Stimulated activated naive CD4-positive, alpha-beta T cell treated with Interleukin-2 at 50 U/mL for 16 hours (primary cell): ENCODE data around the gene HAUS6.
A peak's percentile ranks its signal among the peaks of the same experiment; 100 is the strongest.
"Not testable (repeated sequence)": the region's sequence is repeated elsewhere in the genome, so short reads cannot be mapped to it uniquely, and the experiment has no call there.

Source experiments
- DNase-seq: peaks from one replicate; lab custom pipeline; 2025; lab: John Stamatoyannopoulos, UW

HAUS6 gene

GRCh38 chr9:19102631-19103345 lies at the start of gene HAUS6:
HAUS6 (minus strand) TSS chr9:19102904; CDS start chr9:19102651, 253 bp downstream.
- peak; percentile 94 for DNase-seq

- DNase-seq, result not testable (repeated sequence)
These were observed 49.4 kb upstream of the HAUS6 start for GRCh38 chr9:19152160-19152498.

- DNase-seq, result no peak
These were observed 48.9 kb upstream of the HAUS6 start for GRCh38 chr9:19151425-19152159.

GRCh38 chr9:19149230-19149629 lies 46.5 kb upstream of the HAUS6 start:
- no peak for DNase-seq

- no peak for DNase-seq
These were observed 45.5 kb upstream of the HAUS6 start for GRCh38 chr9:19148187-19148586.

- DNase-seq, result no peak
These were observed 43.8 kb upstream of the HAUS6 start for GRCh38 chr9:19146441-19147024.

- no peak for DNase-seq
These were observed 43.2 kb upstream of the HAUS6 start for GRCh38 chr9:19145881-19146280.

- no peak for DNase-seq
These were observed 37.6 kb upstream of the HAUS6 start for GRCh38 chr9:19140259-19140658.

- DNase-seq, result no peak
These were observed 35.4 kb upstream of the HAUS6 start for GRCh38 chr9:19138084-19138483.

- no peak for DNase-seq
These were observed 34.6 kb upstream of the HAUS6 start for GRCh38 chr9:19137282-19137681.

- no peak for DNase-seq
These were observed 33.4 kb upstream of the HAUS6 start for GRCh38 chr9:19136129-19136528.

- DNase-seq, result no peak
These were observed 31.0 kb upstream of the HAUS6 start for GRCh38 chr9:19133549-19134345.

GRCh38 chr9:19130436-19130835 lies 27.7 kb upstream of the HAUS6 start:
- no peak for DNase-seq

GRCh38 chr9:19127871-19128500 lies 25.3 kb upstream of the HAUS6 start:
- DNase-seq, result peak; percentile 40

- DNase-seq, result no peak
These were observed 21.7 kb upstream of the HAUS6 start for GRCh38 chr9:19124430-19124793.

- no peak for DNase-seq
These were observed 19.9 kb upstream of the HAUS6 start for GRCh38 chr9:19122490-19123042.

- no peak for DNase-seq
These were observed 18.2 kb upstream of the HAUS6 start for GRCh38 chr9:19120877-19121276.

GRCh38 chr9:19119801-19120440 lies 17.2 kb upstream of the HAUS6 start:
- no peak for DNase-seq

GRCh38 chr9:19119246-19119645 lies 16.5 kb upstream of the HAUS6 start:
- no peak for DNase-seq

GRCh38 chr9:19117039-19117716 lies 14.5 kb upstream of the HAUS6 start:
- no peak for DNase-seq
